Cerebellar cortex (tissue), 1 donor: ENCODE data around the gene TGFBRAP1.

Experiments
- DNase-seq: peaks from one replicate; pipeline ENCODE4 v3.0.0-alpha.2; 2015; ENCODE audit warnings: low spot score

The TGFBRAP1 gene

GRCh38 chr2:105237045-105237765 lies 92.3 kb downstream of the TGFBRAP1 start:
- DNase-seq = no peak

GRCh38 chr2:105236060-105236424 lies 93.5 kb downstream of the TGFBRAP1 start:
- DNase-seq = no peak

- peak; percentile 69 for DNase-seq
Observed at GRCh38 chr2:105235388-105236059, 94.0 kb downstream of the TGFBRAP1 start.

- DNase-seq = no peak
Observed at GRCh38 chr2:105231232-105231619, 98.3 kb downstream of the TGFBRAP1 start.

- DNase-seq = no peak
Observed at GRCh38 chr2:105224444-105224843, 105.1 kb downstream of the TGFBRAP1 start.

- no peak for DNase-seq
Observed at GRCh38 chr2:105220604-105221003, 108.9 kb downstream of the TGFBRAP1 start.

- no peak for DNase-seq
Observed at GRCh38 chr2:105215586-105216192, 113.8 kb downstream of the TGFBRAP1 start.
